CD14-positive monocyte (primary cell): Measurements from ENCODE around the gene NASP. TPM values are rescaled to one million over a fixed set of nuclear protein-coding genes. Genes with fewer than 3 reads are reported as not detected.
"Not testable (repeated sequence)": the region's sequence is repeated elsewhere in the genome, so short reads cannot be mapped to it uniquely, and the experiment has no call there.

ENCODE experiments used
- DNase-seq, 3 donors: peaks; one replicate each; pipeline ENCODE4 v3.0.0-alpha.2; 2011 to 2022
- H2AFZ ChIP-seq: 2 replicates; pipeline ENCODE4 v1.6.0; 2012; ENCODE audit warnings: mild to moderate bottlenecking, low read depth, low read length, inconsistent platforms; ENCODE audit not compliant: insufficient read depth, poor library complexity, severe bottlenecking
- H3K27ac ChIP-seq, 2 donors: 1 replicate in 1 of 2; 2 replicates in 1 of 2; pipeline ENCODE4 v1.5.1; 2012 to 2013; ENCODE audit warnings: low read length in 2 of 2, control low read depth in 1 of 2, inconsistent platforms in 1 of 2, low read depth in 1 of 2, mild to moderate bottlenecking in 1 of 2
- H3K27me3 ChIP-seq, 2 donors: one replicate each; pipeline versions ENCODE4 v1.6.0 to v1.6.1; 2011 to 2013; ENCODE audit warnings: low read length in 2 of 2; ENCODE audit not compliant: control insufficient read depth in 2 of 2, insufficient read depth in 2 of 2
- H3K36me3 ChIP-seq, 2 donors: replicated peaks in 1 of 2; 1 replicate in 1 of 2; 2 replicates in 1 of 2; pipeline versions ENCODE4 v1.5.1 to v1.6.1; 2012 to 2013; ENCODE audit warnings: low read length in 2 of 2, control low read depth in 1 of 2, inconsistent platforms in 1 of 2, mild to moderate bottlenecking in 1 of 2; ENCODE audit not compliant: insufficient read depth in 2 of 2, control insufficient read depth in 1 of 2
- H3K4me1 ChIP-seq, 2 donors: 1 replicate in 1 of 2; 2 replicates in 1 of 2; pipeline versions ENCODE4 v1.5.1 to v1.6.1; 2012 to 2013; ENCODE audit warnings: low read length in 2 of 2, control low read depth in 1 of 2, inconsistent platforms in 1 of 2, mild to moderate bottlenecking in 1 of 2, moderate library complexity in 1 of 2; ENCODE audit not compliant: insufficient read depth in 2 of 2, control insufficient read depth in 1 of 2
- H3K4me2 ChIP-seq: replicated peaks from 2 replicates; pipeline ENCODE3; 2012; ENCODE audit warnings: low read length, moderate library complexity, mild to moderate bottlenecking; ENCODE audit not compliant: poor library complexity, severe bottlenecking; ENCODE audit errors: extremely low read depth
- H3K4me3 ChIP-seq, 3 experiments: fragments of 200-600 bp in 1 of 3; sonication (generic) in 1 of 3; replicated peaks in 1 of 3; 1 replicate in 2 of 3; 2 replicates in 1 of 3; pipeline ENCODE4 v1.5.1; 2011 to 2013; ENCODE audit warnings: low read length in 3 of 3, mild to moderate bottlenecking in 3 of 3, control low read depth in 2 of 3, low read depth in 2 of 3, inconsistent platforms in 1 of 3, moderate library complexity in 1 of 3
- H3K79me2 ChIP-seq: 2 replicates; pipeline ENCODE4 v1.6.0; 2012; ENCODE audit warnings: mild to moderate bottlenecking, control low read depth, inconsistent platforms, low read length, moderate library complexity; ENCODE audit not compliant: insufficient read depth
- H3K9ac ChIP-seq: 2 replicates; pipeline ENCODE4 v1.6.0; 2017; ENCODE audit warnings: low read length, mild to moderate bottlenecking; ENCODE audit not compliant: insufficient read depth, poor library complexity, severe bottlenecking
- H3K9me3 ChIP-seq, 2 donors: replicated peaks in 1 of 2; 1 replicate in 1 of 2; 2 replicates in 1 of 2; pipeline versions ENCODE4 v1.5.1 to v1.6.1; 2012 to 2013; ENCODE audit warnings: low read length in 2 of 2, control low read depth in 1 of 2; ENCODE audit not compliant: control insufficient read depth in 1 of 2, insufficient read depth in 1 of 2
- H4K20me1 ChIP-seq: 2 replicates; pipeline ENCODE4 v1.6.0; 2012; ENCODE audit warnings: mild to moderate bottlenecking, low read length, control low read depth, moderate library complexity; ENCODE audit not compliant: insufficient read depth
- H3K27ac Mint-ChIP-seq, 7 donors: one replicate each; pipeline ENCODE4 v1.8.0; 2020; ENCODE audit warnings: mild to moderate bottlenecking in 7 of 7, mixed read lengths in 7 of 7, moderate library complexity in 6 of 7, inconsistent platforms in 2 of 7
- H3K27me3 Mint-ChIP-seq, 3 donors: one replicate each; pipeline ENCODE4 v1.8.0; 2021 to 2022; ENCODE audit warnings: low read depth in 3 of 3, mild to moderate bottlenecking in 3 of 3, mixed read lengths in 3 of 3, moderate library complexity in 3 of 3, inconsistent platforms in 1 of 3
- H3K36me3 Mint-ChIP-seq, 2 donors: one replicate each; pipeline ENCODE4 v1.8.0; 2020; ENCODE audit warnings: mixed read lengths in 2 of 2, inconsistent platforms in 1 of 2, mild to moderate bottlenecking in 1 of 2
- H3K4me1 Mint-ChIP-seq: one replicate; pipeline ENCODE4 v1.8.0; 2020; ENCODE audit warnings: mild to moderate bottlenecking, mixed read lengths
- H3K4me3 Mint-ChIP-seq, 2 donors: one replicate each; pipeline ENCODE4 v1.8.0; 2020; ENCODE audit warnings: mild to moderate bottlenecking in 2 of 2, mixed read lengths in 2 of 2, moderate library complexity in 1 of 2
- H3K9me3 Mint-ChIP-seq, 7 donors: one replicate each; pipeline ENCODE4 v1.8.0; 2020 to 2022; ENCODE audit warnings: mixed read lengths in 7 of 7, mild to moderate bottlenecking in 6 of 7, moderate library complexity in 6 of 7, inconsistent platforms in 2 of 7
- WGBS: methylation state at CpG from one replicate; pipeline ENCODE4 v1.1.5; 2013; ENCODE audit warnings: missing lambda C conversion rate; ENCODE audit not compliant: insufficient coverage; 5-methylcytosine and 5-hydroxymethylcytosine counted together
- intact Hi-C, 2 donors: fragments of 100-400 bp; cut with micrococcal nuclease; formaldehyde crosslinking; loops; one replicate each; pipeline versions ENCODE4 v1.15.0 to v1.15.1; 2023
- polyA plus RNA-seq, 3 donors: library from polyadenylated mRNA; depleted of rRNA in 1 of 3; unstranded in 2 of 3; stranded (reverse) in 1 of 3; fragments of 300-500 nt in 2 of 3; fragments of >200 nt in 1 of 3; fragmentation: Illumina TruSeq in 2 of 3; gene quantifications; 1 replicate in 2 of 3; 2 replicates in 1 of 3; pipeline ENCODE4 v1.2.3, GENCODE V29; 2012 to 2021
- TF ChIP-seq, protein P1 (sequence below): fragments of 200-600 bp; IDR thresholded peaks from one replicate; pipeline ENCODE4 v1.8.0; 2022; ENCODE audit warnings: antibody characterized with exemption, mild to moderate bottlenecking

Gene NASP
- polyA plus RNA-seq, 3 donors = 24.4 to 44.6 (median 27.5) TPM

GRCh38 chr1:45589861-45590260, 6.0 kb downstream of the NASP start:
- Histone ChIP-seq H3K4me3 (no peak overlapping the region), H3K79me2 (peaks cover 99% of the 10 kb centered on the region), H3K27me3 (no peaks in the 10 kb centered on the region), H4K20me1 (peaks cover 23% of the 10 kb centered on the region), H2AFZ (no peak overlapping the region), H3K9ac (no peak overlapping the region), H3K4me2 (no peak overlapping the region), H3K36me3 (peaks cover 16 to 33% of the 10 kb centered on the region in 2 donors), H3K4me1 (peaks cover 23 to 24% of the 10 kb centered on the region in 2 donors), H3K9me3 (no peaks in the 10 kb centered on the region), H3K27ac (peak overlapping the region in 1 of 2 donors; percentile 11)
- H3K27me3 Mint-ChIP-seq = no peaks in the 10 kb centered on the region
- no CpG with 5 or more reads among the region's 1 CpG for WGBS
- intact Hi-C loops = loop anchor here (10.0 kb wide), 2 partner anchors 95 to 575 kb away; partner anchors contain the start of genes GPBP1L1 (in 2 of the 2), TMEM69 (in 2 of the 2), HECTD3 (in 1 of the 2) and UROD (in 1 of the 2)
- peak overlapping the region in 2 of 7 donors; percentile 25 to 55 for H3K27ac Mint-ChIP-seq
- no peak for DNase-seq
- peaks cover 15 to 38% of the 10 kb centered on the region in 2 donors for H3K36me3 Mint-ChIP-seq
- H3K4me3 Mint-ChIP-seq = no peak overlapping the region
- peaks cover 24% of the 10 kb centered on the region for H3K4me1 Mint-ChIP-seq
- no peaks in the 10 kb centered on the region for H3K9me3 Mint-ChIP-seq
- TF ChIP-seq, protein P1, sequence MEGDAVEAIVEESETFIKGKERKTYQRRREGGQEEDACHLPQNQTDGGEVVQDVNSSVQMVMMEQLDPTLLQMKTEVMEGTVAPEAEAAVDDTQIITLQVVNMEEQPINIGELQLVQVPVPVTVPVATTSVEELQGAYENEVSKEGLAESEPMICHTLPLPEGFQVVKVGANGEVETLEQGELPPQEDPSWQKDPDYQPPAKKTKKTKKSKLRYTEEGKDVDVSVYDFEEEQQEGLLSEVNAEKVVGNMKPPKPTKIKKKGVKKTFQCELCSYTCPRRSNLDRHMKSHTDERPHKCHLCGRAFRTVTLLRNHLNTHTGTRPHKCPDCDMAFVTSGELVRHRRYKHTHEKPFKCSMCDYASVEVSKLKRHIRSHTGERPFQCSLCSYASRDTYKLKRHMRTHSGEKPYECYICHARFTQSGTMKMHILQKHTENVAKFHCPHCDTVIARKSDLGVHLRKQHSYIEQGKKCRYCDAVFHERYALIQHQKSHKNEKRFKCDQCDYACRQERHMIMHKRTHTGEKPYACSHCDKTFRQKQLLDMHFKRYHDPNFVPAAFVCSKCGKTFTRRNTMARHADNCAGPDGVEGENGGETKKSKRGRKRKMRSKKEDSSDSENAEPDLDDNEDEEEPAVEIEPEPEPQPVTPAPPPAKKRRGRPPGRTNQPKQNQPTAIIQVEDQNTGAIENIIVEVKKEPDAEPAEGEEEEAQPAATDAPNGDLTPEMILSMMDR = no peak

DNA sequence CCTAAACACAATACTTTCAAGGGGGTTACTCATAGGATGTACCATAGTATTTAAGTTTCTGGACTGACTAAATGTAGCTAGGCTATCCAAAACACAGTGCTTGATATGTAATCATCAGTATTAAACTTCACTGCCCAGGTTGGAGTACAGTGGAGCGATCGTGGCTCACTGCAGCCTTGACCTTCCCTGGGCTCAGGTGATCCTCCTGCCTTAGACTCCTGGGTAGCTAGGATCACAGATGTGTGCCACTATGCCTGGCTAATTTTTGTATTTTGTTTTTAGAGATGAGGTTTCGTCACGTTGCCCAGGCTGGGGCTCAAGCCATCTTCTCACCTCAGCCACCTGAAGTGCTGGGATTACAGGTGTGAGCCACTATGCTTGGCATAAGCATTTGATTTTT, 10.6 kb downstream of the NASP start:
- peak overlapping the region in 2 of 7 donors; percentile 45 to 54 for H3K27ac Mint-ChIP-seq
- intact Hi-C loops = no loop called here
- no peaks in the 10 kb centered on the region for H3K9me3 Mint-ChIP-seq
- H3K4me1 Mint-ChIP-seq = no peaks in the 10 kb centered on the region
- H3K36me3 Mint-ChIP-seq = peaks cover 33 to 63% of the 10 kb centered on the region in 2 donors
- Histone ChIP-seq H3K4me2 (no peak overlapping the region), H3K9ac (no peak overlapping the region), H2AFZ (no peak overlapping the region), H3K9me3 (no peaks in the 10 kb centered on the region), H3K79me2 (peaks cover 98% of the 10 kb centered on the region), H3K4me3 (no peak overlapping the region), H3K36me3 (peaks cover 20 to 54% of the 10 kb centered on the region in 2 donors), H3K27me3 (no peaks in the 10 kb centered on the region), H4K20me1 (no peaks in the 10 kb centered on the region), H3K4me1 (no peaks in the 10 kb centered on the region), H3K27ac (peak overlapping the region in 1 of 2 donors; percentile 21)
- H3K4me3 Mint-ChIP-seq = no peak overlapping the region
- no peaks in the 10 kb centered on the region for H3K27me3 Mint-ChIP-seq
- TF ChIP-seq, protein P1 = no peak
- DNase-seq = no peak
- 100% methylated on average over 2 of the region's 4 CpGs for WGBS

- H3K4me1 Mint-ChIP-seq, H4K20me1 ChIP-seq, H3K27me3 ChIP-seq, H3K9ac ChIP-seq, H3K9me3 Mint-ChIP-seq, H3K4me3 Mint-ChIP-seq, DNase-seq, H3K9me3 ChIP-seq, H3K4me1 ChIP-seq, H2AFZ ChIP-seq, H3K27ac ChIP-seq, H3K4me3 ChIP-seq, intact Hi-C loops, H3K27me3 Mint-ChIP-seq, H3K4me2 ChIP-seq: not testable (repeated sequence)
- H3K27ac Mint-ChIP-seq = peak overlapping the region in 2 of 7 donors; percentile 15 to 43
- H3K36me3 Mint-ChIP-seq = peaks cover 40 to 68% of the 10 kb centered on the region in 2 donors
- peaks cover 96% of the 10 kb centered on the region for H3K79me2 ChIP-seq
- peaks cover 17 to 60% of the 10 kb centered on the region in 2 donors for H3K36me3 ChIP-seq
- WGBS = 100% methylated on average over 5 of the region's 8 CpGs
Measured at GRCh38 chr1:45596765-45597164, 12.9 kb downstream of the NASP start.
